ENCODE results near the gene MNAT1.

MNAT1 gene

DNA sequence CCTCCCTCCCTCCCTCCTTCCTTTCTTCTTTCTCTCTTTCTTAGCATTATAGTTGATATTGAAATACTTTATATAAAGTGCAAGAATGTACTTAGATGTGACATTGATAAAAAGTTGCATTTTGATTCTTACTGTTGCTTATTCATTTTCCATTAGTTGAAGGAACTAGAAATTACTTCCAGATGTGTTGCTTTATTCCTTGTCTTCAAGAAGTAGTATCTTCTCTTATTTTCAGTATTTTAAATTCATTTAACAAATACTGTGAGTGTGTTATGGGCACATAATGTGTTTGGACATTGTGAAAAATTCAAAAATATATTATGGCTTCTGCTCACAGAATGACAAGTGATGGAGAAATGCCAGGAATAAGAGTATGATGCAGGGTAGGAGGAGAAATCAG lies 200.8 kb downstream of the MNAT1 start:
- TF ChIP-seq, protein P1, sequence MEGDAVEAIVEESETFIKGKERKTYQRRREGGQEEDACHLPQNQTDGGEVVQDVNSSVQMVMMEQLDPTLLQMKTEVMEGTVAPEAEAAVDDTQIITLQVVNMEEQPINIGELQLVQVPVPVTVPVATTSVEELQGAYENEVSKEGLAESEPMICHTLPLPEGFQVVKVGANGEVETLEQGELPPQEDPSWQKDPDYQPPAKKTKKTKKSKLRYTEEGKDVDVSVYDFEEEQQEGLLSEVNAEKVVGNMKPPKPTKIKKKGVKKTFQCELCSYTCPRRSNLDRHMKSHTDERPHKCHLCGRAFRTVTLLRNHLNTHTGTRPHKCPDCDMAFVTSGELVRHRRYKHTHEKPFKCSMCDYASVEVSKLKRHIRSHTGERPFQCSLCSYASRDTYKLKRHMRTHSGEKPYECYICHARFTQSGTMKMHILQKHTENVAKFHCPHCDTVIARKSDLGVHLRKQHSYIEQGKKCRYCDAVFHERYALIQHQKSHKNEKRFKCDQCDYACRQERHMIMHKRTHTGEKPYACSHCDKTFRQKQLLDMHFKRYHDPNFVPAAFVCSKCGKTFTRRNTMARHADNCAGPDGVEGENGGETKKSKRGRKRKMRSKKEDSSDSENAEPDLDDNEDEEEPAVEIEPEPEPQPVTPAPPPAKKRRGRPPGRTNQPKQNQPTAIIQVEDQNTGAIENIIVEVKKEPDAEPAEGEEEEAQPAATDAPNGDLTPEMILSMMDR (IDR thresholded peaks at IDR 0.05): no peak
- no peaks in the 10 kb centered on the region for H3K36me3 ChIP-seq
- H3K4me3 ChIP-seq (ENCODE audit: low read depth in 1 of 2, low read length in 1 of 2): no peak overlapping the region
- H3K27me3 ChIP-seq: no peaks in the 10 kb centered on the region
- no peak overlapping the region for H3K27ac ChIP-seq
- no peaks in the 10 kb centered on the region for H3K9me3 ChIP-seq
- H3K4me1 ChIP-seq (ENCODE audit: control insufficient read depth in 1 of 2, insufficient read depth in 1 of 2, low read depth in 1 of 2, low read length in 1 of 2): no peaks in the 10 kb centered on the region

DNA sequence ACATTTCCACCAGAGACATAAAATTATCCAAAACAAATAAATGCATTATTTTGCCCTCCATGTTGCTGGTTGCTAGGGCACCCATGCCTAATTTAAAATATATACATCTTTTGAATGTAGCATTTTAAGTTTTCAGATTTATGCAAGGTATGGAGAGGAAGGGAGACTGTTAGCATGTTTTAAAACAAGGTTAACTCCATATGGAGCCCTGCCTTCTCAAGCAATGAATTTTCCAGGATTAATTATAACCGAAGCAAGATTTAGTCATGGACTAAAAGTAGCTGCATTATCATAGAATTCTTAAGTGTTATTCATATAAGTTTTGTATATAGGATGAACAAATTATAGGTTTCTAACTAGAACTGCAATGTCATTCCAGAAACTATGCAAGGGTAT lies 209.1 kb downstream of the MNAT1 start:
- H3K36me3 ChIP-seq: no peaks in the 10 kb centered on the region
- no peak overlapping the region for H3K4me3 ChIP-seq (ENCODE audit: low read depth in 1 of 2, low read length in 1 of 2)
- no peaks in the 10 kb centered on the region for H3K27me3 ChIP-seq
- H3K4me1 ChIP-seq (ENCODE audit: control insufficient read depth in 1 of 2, insufficient read depth in 1 of 2, low read depth in 1 of 2, low read length in 1 of 2): peaks cover 5 to 18% of the 10 kb centered on the region in 2 experiments
- H3K9me3 ChIP-seq: no peaks in the 10 kb centered on the region
- no peak overlapping the region for H3K27ac ChIP-seq
- TF ChIP-seq, protein P1 (IDR thresholded peaks at IDR 0.05): no peak

DNA sequence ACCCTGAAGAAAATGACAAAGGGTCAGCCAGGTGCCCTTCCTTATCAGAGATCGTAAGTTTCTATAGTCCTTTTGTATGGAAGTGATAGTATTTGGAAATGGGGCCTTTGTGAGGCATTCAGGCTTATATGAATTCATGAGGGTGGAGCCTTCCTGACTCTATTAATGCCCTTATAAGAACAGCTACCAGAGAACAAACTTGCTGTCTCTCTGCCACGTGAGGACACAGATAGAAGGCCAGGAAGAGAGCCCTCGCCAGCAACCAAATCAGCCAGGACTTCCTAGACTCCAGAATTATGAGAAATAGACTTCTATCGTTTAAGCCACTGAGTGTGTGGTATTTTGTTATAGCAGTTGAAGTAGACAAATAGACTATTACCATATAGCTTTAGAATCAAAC lies 209.6 kb downstream of the MNAT1 start:
- Histone ChIP-seq H3K9me3 (no peaks in the 10 kb centered on the region), H3K4me1 (ENCODE audit: control insufficient read depth in 1 of 2, insufficient read depth in 1 of 2, low read depth in 1 of 2, low read length in 1 of 2) (peaks cover 8 to 24% of the 10 kb centered on the region in 2 experiments), H3K27ac (no peak overlapping the region), H3K36me3 (no peaks in the 10 kb centered on the region), H3K4me3 (ENCODE audit: low read depth in 1 of 2, low read length in 1 of 2) (no peak overlapping the region), H3K27me3 (no peaks in the 10 kb centered on the region)
- TF ChIP-seq, protein P1 (IDR thresholded peaks at IDR 0.05): no peak

DNA sequence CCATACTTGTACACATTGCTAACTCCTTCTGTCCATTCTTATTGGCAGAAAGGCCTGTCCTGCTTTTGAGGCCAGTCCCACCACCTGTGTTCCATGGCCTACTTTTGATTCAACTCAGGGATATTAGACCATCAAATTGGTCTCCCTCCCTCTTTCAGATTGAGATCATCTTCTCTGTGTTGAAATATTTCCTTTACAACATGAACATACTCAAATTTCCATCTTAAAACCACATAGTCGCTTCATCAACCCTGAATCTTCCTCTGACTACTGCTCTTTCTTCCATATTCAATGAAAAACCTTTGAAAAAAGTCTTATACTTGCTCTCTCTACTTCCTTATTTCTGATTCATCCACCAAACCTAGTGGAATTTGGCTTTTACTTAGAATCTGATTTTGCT lies 211.4 kb downstream of the MNAT1 start:
- H3K27me3 ChIP-seq: no peaks in the 10 kb centered on the region
- H3K36me3 ChIP-seq: no peaks in the 10 kb centered on the region
- H3K4me1 ChIP-seq (ENCODE audit: control insufficient read depth in 1 of 2, insufficient read depth in 1 of 2, low read depth in 1 of 2, low read length in 1 of 2): peaks cover 8 to 27% of the 10 kb centered on the region in 2 experiments
- no peak overlapping the region for H3K4me3 ChIP-seq (ENCODE audit: low read depth in 1 of 2, low read length in 1 of 2)
- H3K27ac ChIP-seq: no peak overlapping the region
- TF ChIP-seq, protein P1 (IDR thresholded peaks at IDR 0.05): no peak
- no peaks in the 10 kb centered on the region for H3K9me3 ChIP-seq

DNA sequence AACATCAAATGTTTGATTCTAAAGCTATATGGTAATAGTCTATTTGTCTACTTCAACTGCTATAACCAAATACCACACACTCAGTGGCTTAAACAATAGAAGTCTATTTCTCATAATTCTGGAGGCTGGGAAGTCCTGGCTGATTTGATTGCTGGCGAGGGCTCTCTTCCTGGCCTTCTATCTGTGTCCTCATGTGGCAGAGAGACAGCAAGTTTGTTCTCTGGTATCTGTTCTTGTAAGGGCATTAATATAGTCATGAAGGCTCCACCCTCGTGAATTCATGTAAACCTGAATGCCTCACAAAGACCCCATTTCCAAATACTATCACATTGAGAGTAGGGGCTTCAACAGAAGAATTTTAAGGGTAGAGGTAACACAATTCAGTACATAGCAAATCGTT lies 212.2 kb downstream of the MNAT1 start:
- H3K9me3 ChIP-seq: no peaks in the 10 kb centered on the region
- H3K4me1 ChIP-seq (ENCODE audit: control insufficient read depth in 1 of 2, insufficient read depth in 1 of 2, low read depth in 1 of 2, low read length in 1 of 2): peaks cover 8 to 27% of the 10 kb centered on the region in 2 experiments
- H3K27me3 ChIP-seq: no peaks in the 10 kb centered on the region
- TF ChIP-seq, protein P1 (IDR thresholded peaks at IDR 0.05): no peak
- no peak overlapping the region for H3K27ac ChIP-seq
- no peaks in the 10 kb centered on the region for H3K36me3 ChIP-seq
- no peak overlapping the region for H3K4me3 ChIP-seq (ENCODE audit: low read depth in 1 of 2, low read length in 1 of 2)

Data from neutrophil (primary cell).